ENCODE measurements around the gene ERCC4. TPM values are rescaled to one million over a fixed set of nuclear protein-coding genes. Genes with fewer than 3 reads are reported as not detected.
A peak's percentile ranks its signal among the peaks of the same experiment; 100 is the strongest.

ERCC4 gene
- total and polyA plus RNA-seq, 9 donors, result 2.8 to 21.4 (median 14.0) TPM

GRCh38 chr16:13907431-13907830 is 12.5 kb upstream of the ERCC4 start:
- no peaks in the 10 kb centered on the region for H3K36me3 ChIP-seq
- no peaks in the 10 kb centered on the region for H3K9me3 ChIP-seq
- DNase-seq, result no peak
- no peaks in the 10 kb centered on the region for H3K27me3 ChIP-seq
- 69 to 70% (median 69%) methylated on average over 3 of the region's 3 CpGs for WGBS, 3 donors
- peaks cover 11% of the 10 kb centered on the region for H3K4me1 ChIP-seq (ENCODE audit: insufficient read depth)
- intact Hi-C loops (cut with DNase I), result no loop called here
- no peak overlapping the region for H3K4me3 ChIP-seq
- H3K27ac ChIP-seq, result no peak overlapping the region
- TF ChIP-seq CTCF (IDR thresholded peaks at IDR 0.05) (no peak), POLR2A (IDR thresholded peaks at IDR 0.05) (no peak), EP300 (IDR thresholded peaks at IDR 0.05) (no peak)

GRCh38 chr16:13909069-13909468 is 10.9 kb upstream of the ERCC4 start:
- Histone ChIP-seq H3K9me3 (no peaks in the 10 kb centered on the region), H3K27me3 (no peaks in the 10 kb centered on the region), H3K4me1 (ENCODE audit: insufficient read depth) (peaks cover 14% of the 10 kb centered on the region), H3K36me3 (no peaks in the 10 kb centered on the region), H3K27ac (no peak overlapping the region), H3K4me3 (no peak overlapping the region)
- TF ChIP-seq CTCF (IDR thresholded peaks at IDR 0.05) (no peak), EP300 (IDR thresholded peaks at IDR 0.05) (no peak)
- WGBS, 3 donors, result 87 to 89% (median 89%) methylated on average over 7 of the region's 7 CpGs
- DNase-seq, result no peak
- intact Hi-C loops (cut with DNase I), result loop anchor here in 1 of 4 donors (2.0 kb wide), 1 partner anchor 64 kb away; no protein-coding TSS in a partner anchor

GRCh38 chr16:13909872-13910303 is 10.1 kb upstream of the ERCC4 start:
- H3K36me3 ChIP-seq, result no peaks in the 10 kb centered on the region
- H3K4me1 ChIP-seq (ENCODE audit: insufficient read depth), result peaks cover 14% of the 10 kb centered on the region
- H3K9me3 ChIP-seq, result no peaks in the 10 kb centered on the region
- peak; percentile 44 to 86 (median 75) for DNase-seq
- peak overlapping the region in 1 of 2 donors; percentile 48 for H3K27ac ChIP-seq
- 2 to 5% (median 5%) methylated on average over 3 of the region's 3 CpGs for WGBS, 3 donors
- TF ChIP-seq EP300 (IDR thresholded peaks at IDR 0.05), result no peak
- TF ChIP-seq CTCF (IDR thresholded peaks at IDR 0.05), result no peak
- TF ChIP-seq POLR2A (IDR thresholded peaks at IDR 0.05), result no peak
- intact Hi-C loops (cut with DNase I), result loop anchor here in 1 of 4 donors (2.0 kb wide), 1 partner anchor 63 kb away; no protein-coding TSS in a partner anchor
- no peaks in the 10 kb centered on the region for H3K27me3 ChIP-seq
- H3K4me3 ChIP-seq, result no peak overlapping the region

- WGBS, 3 donors, result 88 to 94% (median 89%) methylated on average over 1 of the region's 1 CpG
- intact Hi-C loops (cut with DNase I), result no loop called here
Observed at GRCh38 chr16:13911306-13911705, 8.6 kb upstream of the ERCC4 start.

More at GRCh38 chr16:13911306-13911705, 8.6 kb upstream of the ERCC4 start:
- Histone ChIP-seq H3K36me3 (no peaks in the 10 kb centered on the region), H3K27ac (no peak overlapping the region), H3K9me3 (no peaks in the 10 kb centered on the region), H3K27me3 (no peaks in the 10 kb centered on the region), H3K4me3 (no peak overlapping the region), H3K4me1 (ENCODE audit: insufficient read depth) (peaks cover 14% of the 10 kb centered on the region)
- TF ChIP-seq EP300 (IDR thresholded peaks at IDR 0.05) (no peak), POLR2A (IDR thresholded peaks at IDR 0.05) (no peak), CTCF (IDR thresholded peaks at IDR 0.05) (no peak)
- no peak for DNase-seq

Measured in ovary (tissue), 9 donors.